Ascending aorta (tissue), 2 donors: Measurements from ENCODE around the gene ATP8A2. TPM values are rescaled to one million over a fixed set of nuclear protein-coding genes. Genes with fewer than 3 reads are reported as not detected.

Experiments used
- DNase-seq, 2 donors: peaks; one replicate each; pipeline ENCODE4 v3.0.0-alpha.2; 2019; ENCODE audit warnings: low spot score in 2 of 2
- H3K27ac ChIP-seq, 2 donors: fragments of 200-600 bp; sonication (generic); one replicate each; pipeline ENCODE4 v1.5.1; 2016 to 2017; ENCODE audit warnings: mild to moderate bottlenecking in 1 of 2
- H3K27me3 ChIP-seq: fragments of 200-600 bp; sonication (generic); one replicate; pipeline ENCODE4 v1.5.1; 2017
- H3K36me3 ChIP-seq, 2 donors: fragments of 200-600 bp; sonication (generic); one replicate each; pipeline ENCODE4 v1.5.1; 2016
- H3K4me1 ChIP-seq, 2 donors: fragments of 200-600 bp; sonication (generic); one replicate each; pipeline ENCODE4 v1.5.1; 2016 to 2017; ENCODE audit warnings: mild to moderate bottlenecking in 1 of 2
- H3K4me3 ChIP-seq, 2 donors: fragments of 200-600 bp; sonication (generic); one replicate each; pipeline ENCODE4 v1.5.1; 2016 to 2017; ENCODE audit warnings: mild to moderate bottlenecking in 1 of 2
- H3K9me3 ChIP-seq, 2 donors: fragments of 200-600 bp; sonication (generic); one replicate each; pipeline ENCODE4 v1.5.1; 2016
- intact Hi-C: fragments of 100-400 bp; cut with DNase I; formaldehyde crosslinking; loops from one replicate; pipeline ENCODE4 v1.15.1; 2023
- total RNA-seq: library from RNA; depleted of rRNA; stranded (reverse); fragments of >200 nt; gene quantifications from one replicate; pipeline ENCODE4 v1.1.0, GENCODE V29; 2016
- TF ChIP-seq, protein P1 (sequence below), 3 experiments: fragments of 200-600 bp in 2 of 3; fragments of 450-650 bp in 1 of 3; sonication (generic) in 2 of 3; IDR thresholded peaks; one replicate each; pipeline ENCODE4 v1.5.1; 2016 to 2019; ENCODE audit warnings: antibody characterized with exemption in 3 of 3, mild to moderate bottlenecking in 1 of 3, moderate library complexity in 1 of 3

The ATP8A2 gene
- total RNA-seq, 1 donor from 2014 or later, result under 0.01 TPM

DNA sequence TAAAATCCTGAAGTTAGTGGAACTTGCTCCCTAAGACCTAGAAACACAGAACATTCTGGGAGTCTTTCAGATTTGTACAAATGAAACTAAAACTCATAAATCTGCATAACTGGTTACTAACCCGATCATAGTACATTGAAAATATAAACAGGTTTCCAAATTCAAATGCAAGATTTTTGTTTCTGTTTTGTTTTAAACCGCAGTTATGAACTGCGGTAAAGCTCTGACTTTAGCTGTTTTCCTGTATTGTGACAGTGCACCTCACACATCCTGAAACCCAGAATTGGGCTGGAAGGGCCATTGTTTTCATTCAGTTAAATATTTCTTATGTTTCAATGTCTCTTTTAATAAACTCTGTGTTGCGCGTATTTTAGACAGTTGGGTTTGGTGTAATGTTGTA, 475.4 kb downstream of the ATP8A2 start:
- Histone ChIP-seq H3K36me3 (no peaks in the 10 kb centered on the region), H3K9me3 (no peaks in the 10 kb centered on the region), H3K27me3 (no peaks in the 10 kb centered on the region), H3K27ac (no peak overlapping the region), H3K4me1 (no peaks in the 10 kb centered on the region), H3K4me3 (no peak overlapping the region)
- DNase-seq, result no peak
- intact Hi-C loops, result no loop called here
- TF ChIP-seq, protein P1, sequence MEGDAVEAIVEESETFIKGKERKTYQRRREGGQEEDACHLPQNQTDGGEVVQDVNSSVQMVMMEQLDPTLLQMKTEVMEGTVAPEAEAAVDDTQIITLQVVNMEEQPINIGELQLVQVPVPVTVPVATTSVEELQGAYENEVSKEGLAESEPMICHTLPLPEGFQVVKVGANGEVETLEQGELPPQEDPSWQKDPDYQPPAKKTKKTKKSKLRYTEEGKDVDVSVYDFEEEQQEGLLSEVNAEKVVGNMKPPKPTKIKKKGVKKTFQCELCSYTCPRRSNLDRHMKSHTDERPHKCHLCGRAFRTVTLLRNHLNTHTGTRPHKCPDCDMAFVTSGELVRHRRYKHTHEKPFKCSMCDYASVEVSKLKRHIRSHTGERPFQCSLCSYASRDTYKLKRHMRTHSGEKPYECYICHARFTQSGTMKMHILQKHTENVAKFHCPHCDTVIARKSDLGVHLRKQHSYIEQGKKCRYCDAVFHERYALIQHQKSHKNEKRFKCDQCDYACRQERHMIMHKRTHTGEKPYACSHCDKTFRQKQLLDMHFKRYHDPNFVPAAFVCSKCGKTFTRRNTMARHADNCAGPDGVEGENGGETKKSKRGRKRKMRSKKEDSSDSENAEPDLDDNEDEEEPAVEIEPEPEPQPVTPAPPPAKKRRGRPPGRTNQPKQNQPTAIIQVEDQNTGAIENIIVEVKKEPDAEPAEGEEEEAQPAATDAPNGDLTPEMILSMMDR (IDR thresholded peaks at IDR 0.05), result no peak

DNA sequence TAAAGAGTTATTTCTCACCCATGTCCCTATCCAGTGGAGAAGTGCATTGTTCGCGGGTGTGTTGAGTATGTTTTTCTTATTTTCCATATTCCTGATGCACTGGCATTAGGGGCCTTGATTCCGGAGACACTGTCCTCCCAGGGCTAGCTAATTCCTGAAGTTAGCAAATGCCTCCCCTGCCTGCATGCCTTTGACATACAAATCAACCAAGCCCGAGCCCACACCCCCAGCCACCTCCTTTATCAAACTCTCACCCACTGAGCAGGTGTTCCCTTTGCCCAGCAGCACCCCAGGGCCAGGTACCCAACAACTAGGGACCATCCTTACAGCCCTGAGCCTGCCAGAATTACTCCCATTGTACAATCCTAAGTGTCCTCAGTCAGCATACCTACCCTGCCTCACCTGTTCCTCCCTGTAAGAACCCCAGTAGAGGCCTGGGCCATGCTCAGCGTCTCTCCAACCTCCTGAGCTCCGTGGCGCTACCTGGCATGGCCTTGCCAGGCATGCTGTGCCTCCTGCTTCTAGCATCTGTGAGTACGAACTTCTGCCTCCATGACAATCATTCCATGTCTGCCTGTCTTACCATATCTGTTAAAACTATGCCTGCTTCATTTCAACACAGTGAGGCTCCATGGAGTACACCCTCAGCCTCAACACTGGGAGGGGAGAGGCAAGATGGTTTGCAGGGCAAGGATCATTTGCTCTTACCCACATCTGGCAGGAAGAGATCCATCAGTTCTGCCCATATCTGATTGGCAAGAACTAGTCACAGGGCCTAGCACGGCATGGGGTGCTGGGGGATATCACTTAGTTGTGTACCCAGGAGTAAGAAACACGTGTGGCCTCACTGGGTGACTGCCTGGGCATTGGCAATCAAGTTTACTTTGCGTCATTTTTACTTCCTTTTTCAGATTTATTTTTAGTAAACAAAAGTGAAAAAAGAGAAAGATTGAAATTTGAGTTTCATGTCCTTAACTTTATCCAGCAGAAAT, 476.2 kb downstream of the ATP8A2 start:
- no peaks in the 10 kb centered on the region for H3K4me1 ChIP-seq
- intact Hi-C loops, result no loop called here
- no peaks in the 10 kb centered on the region for H3K9me3 ChIP-seq
- TF ChIP-seq, protein P1 (IDR thresholded peaks at IDR 0.05), result no peak
- DNase-seq, result no peak
- no peak overlapping the region for H3K27ac ChIP-seq
- no peaks in the 10 kb centered on the region for H3K36me3 ChIP-seq
- H3K4me3 ChIP-seq, result no peak overlapping the region
- no peaks in the 10 kb centered on the region for H3K27me3 ChIP-seq

DNA sequence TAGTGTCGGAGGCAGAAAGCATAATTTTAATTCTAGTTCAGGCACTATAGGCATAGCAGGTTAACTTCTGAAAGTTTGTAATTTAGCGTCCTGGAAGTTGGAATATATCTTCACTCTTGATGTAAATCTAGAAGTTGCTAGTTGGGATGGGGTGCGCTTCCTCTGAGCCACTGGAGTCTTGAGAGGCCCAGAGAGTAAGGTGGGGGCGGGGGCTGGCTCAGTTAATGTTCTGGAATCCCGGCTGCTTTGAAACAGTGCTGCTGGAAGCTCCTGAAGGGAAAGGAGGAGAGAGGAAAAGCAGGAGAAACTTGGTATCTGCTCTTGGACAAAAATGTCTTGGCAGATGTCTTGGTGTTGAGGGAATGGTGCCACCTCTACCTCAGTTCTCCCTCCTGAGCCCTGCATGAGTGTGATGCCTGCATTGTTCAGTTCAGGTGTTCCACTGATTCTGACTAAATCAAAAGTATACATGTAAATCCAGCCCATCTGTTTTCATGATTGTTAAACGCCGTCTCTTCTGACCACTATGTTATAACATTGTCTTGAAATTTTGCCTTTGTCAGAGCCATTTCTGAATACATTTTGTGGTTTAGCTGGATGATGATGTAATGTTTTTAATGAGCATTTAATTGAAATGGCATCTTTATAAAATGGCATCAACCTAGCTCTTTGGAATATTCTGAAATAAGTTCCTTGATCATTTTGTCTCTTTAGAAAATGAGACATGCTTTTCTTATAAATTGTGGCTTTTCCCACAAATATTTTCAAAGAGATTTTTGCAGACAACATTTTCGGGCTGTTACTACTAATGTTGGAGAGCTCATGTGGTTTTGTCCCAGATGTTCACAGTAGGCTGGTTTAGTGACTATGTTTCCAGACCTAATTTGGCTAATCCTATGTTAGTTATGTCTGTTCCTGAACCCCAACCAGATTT, 477.3 kb downstream of the ATP8A2 start:
- Histone ChIP-seq H3K9me3 (no peaks in the 10 kb centered on the region), H3K27ac (no peak overlapping the region), H3K36me3 (no peaks in the 10 kb centered on the region), H3K4me1 (no peaks in the 10 kb centered on the region), H3K4me3 (no peak overlapping the region), H3K27me3 (no peaks in the 10 kb centered on the region)
- TF ChIP-seq, protein P1 (IDR thresholded peaks at IDR 0.05), result no peak
- intact Hi-C loops, result no loop called here
- no peak for DNase-seq

DNA sequence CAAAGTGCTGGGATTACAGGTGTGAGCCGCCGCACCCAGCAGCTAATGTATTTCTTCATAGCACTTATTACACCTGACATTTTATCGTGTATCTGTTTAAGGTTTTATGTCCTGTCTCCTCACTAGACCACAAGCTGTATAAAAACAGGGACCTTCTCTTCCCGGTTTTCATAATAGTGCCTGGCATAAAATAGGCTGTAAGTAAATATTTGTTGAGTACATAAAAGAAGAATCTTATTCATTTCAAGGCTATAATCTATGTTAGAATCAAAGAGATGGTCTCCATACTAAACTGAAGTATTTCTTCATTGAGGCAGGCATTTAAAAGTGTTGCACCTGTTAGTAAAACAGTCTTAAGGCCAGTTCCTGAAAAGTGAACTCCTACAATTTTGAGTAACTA, 486.1 kb downstream of the ATP8A2 start:
- Histone ChIP-seq H3K27ac (no peak overlapping the region), H3K36me3 (no peaks in the 10 kb centered on the region), H3K27me3 (no peaks in the 10 kb centered on the region), H3K4me3 (no peak overlapping the region), H3K4me1 (no peaks in the 10 kb centered on the region), H3K9me3 (no peaks in the 10 kb centered on the region)
- TF ChIP-seq, protein P1 (IDR thresholded peaks at IDR 0.05), result no peak
- intact Hi-C loops, result no loop called here
- DNase-seq, result no peak

DNA sequence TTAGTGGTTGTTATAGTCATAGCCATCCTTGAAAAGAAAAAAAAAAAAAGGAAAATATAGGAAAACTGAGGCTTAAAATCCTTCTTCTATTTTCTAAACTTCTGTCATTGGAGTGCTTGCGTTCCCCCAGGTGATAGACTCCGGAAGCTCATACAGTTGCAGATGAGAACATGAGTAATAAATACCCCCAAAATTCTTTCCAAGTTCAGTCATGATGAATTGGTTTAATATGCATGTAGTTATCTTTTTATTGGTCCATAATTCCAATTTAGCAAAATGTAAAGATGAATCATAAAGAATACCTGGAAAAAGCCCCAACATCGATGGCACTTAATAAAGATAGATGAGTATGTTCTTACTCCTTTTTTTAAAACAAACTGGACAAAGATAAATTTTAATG, 487.8 kb downstream of the ATP8A2 start:
- H3K27ac ChIP-seq, result no peak overlapping the region
- H3K9me3 ChIP-seq, result no peaks in the 10 kb centered on the region
- H3K27me3 ChIP-seq, result no peaks in the 10 kb centered on the region
- DNase-seq, result no peak
- TF ChIP-seq, protein P1 (IDR thresholded peaks at IDR 0.05), result no peak
- H3K36me3 ChIP-seq, result no peaks in the 10 kb centered on the region
- intact Hi-C loops, result no loop called here
- no peak overlapping the region for H3K4me3 ChIP-seq
- H3K4me1 ChIP-seq, result no peaks in the 10 kb centered on the region
